Measurements from ENCODE around the gene TDRD10.
"Not testable (repeated sequence)": the region's sequence is repeated elsewhere in the genome, so short reads cannot be mapped to it uniquely, and the experiment has no call there.

Gene TDRD10

GRCh38 chr1:154501423-154502065 is 475 bp upstream of the TDRD10 start:
- DNase-seq (ENCODE audit: low read depth, low spot score): no peak
- no peak overlapping the region for H3K4me3 ChIP-seq (ENCODE audit: low read length)

GRCh38 chr1:154502744-154503115 is 711 bp downstream of the TDRD10 start:
- H3K4me3 ChIP-seq (ENCODE audit: low read length): no peak overlapping the region
- no peak for DNase-seq (ENCODE audit: low read depth, low spot score)

- DNase-seq (ENCODE audit: low read depth, low spot score): no peak
Observed at GRCh38 chr1:154503898-154504297, 1.9 kb downstream of the TDRD10 start.

GRCh38 chr1:154512760-154513159 is 10.7 kb downstream of the TDRD10 start:
- H3K4me3 ChIP-seq (ENCODE audit: low read length): no peak overlapping the region
- DNase-seq (ENCODE audit: low read depth, low spot score): no peak

More at GRCh38 chr1:154503898-154504297, 1.9 kb downstream of the TDRD10 start:
- no peak overlapping the region for H3K4me3 ChIP-seq (ENCODE audit: low read length)

- no peak for DNase-seq (ENCODE audit: low read depth, low spot score)
- no peak overlapping the region for H3K4me3 ChIP-seq (ENCODE audit: low read length)
Observed at GRCh38 chr1:154514066-154514553, 12.1 kb downstream of the TDRD10 start.

GRCh38 chr1:154517661-154518060 is 15.6 kb downstream of the TDRD10 start:
- no peak for DNase-seq (ENCODE audit: low read depth, low spot score)
- no peak overlapping the region for H3K4me3 ChIP-seq (ENCODE audit: low read length)

GRCh38 chr1:154519591-154519991 is 17.6 kb downstream of the TDRD10 start:
- no peak for DNase-seq (ENCODE audit: low read depth, low spot score)
- no peak overlapping the region for H3K4me3 ChIP-seq (ENCODE audit: low read length)

- no peak overlapping the region for H3K4me3 ChIP-seq (ENCODE audit: low read length)
- DNase-seq (ENCODE audit: low read depth, low spot score): no peak
Observed at GRCh38 chr1:154520333-154520732, 18.3 kb downstream of the TDRD10 start.

- no peak for DNase-seq (ENCODE audit: low read depth, low spot score)
- no peak overlapping the region for H3K4me3 ChIP-seq (ENCODE audit: low read length)
Observed at GRCh38 chr1:154521695-154522094, 19.7 kb downstream of the TDRD10 start.

- no peak for DNase-seq (ENCODE audit: low read depth, low spot score)
- H3K4me3 ChIP-seq (ENCODE audit: low read length): no peak overlapping the region
Observed at GRCh38 chr1:154524881-154525280, 22.9 kb downstream of the TDRD10 start.

GRCh38 chr1:154527192-154527591 is 25.2 kb downstream of the TDRD10 start:
- DNase-seq (ENCODE audit: low read depth, low spot score): no peak
- H3K4me3 ChIP-seq (ENCODE audit: low read length): no peak overlapping the region

- DNase-seq (ENCODE audit: low read depth, low spot score): no peak
- no peak overlapping the region for H3K4me3 ChIP-seq (ENCODE audit: low read length)
Observed at GRCh38 chr1:154529308-154529707, 27.3 kb downstream of the TDRD10 start.

GRCh38 chr1:154531950-154532349 is 29.9 kb downstream of the TDRD10 start:
- DNase-seq (ENCODE audit: low read depth, low spot score); H3K4me3 ChIP-seq (ENCODE audit: low read length): not testable (repeated sequence)

- no peak overlapping the region for H3K4me3 ChIP-seq (ENCODE audit: low read length)
- DNase-seq (ENCODE audit: low read depth, low spot score): peak; percentile 51
Observed at GRCh38 chr1:154533952-154534844, 32.2 kb downstream of the TDRD10 start.

GRCh38 chr1:154536570-154536969 is 34.6 kb downstream of the TDRD10 start:
- DNase-seq (ENCODE audit: low read depth, low spot score): no peak
- no peak overlapping the region for H3K4me3 ChIP-seq (ENCODE audit: low read length)

- no peak overlapping the region for H3K4me3 ChIP-seq (ENCODE audit: low read length)
- no peak for DNase-seq (ENCODE audit: low read depth, low spot score)
Observed at GRCh38 chr1:154539486-154540483, 37.8 kb downstream of the TDRD10 start.

- no peak for DNase-seq (ENCODE audit: low read depth, low spot score)
- H3K4me3 ChIP-seq (ENCODE audit: low read length): no peak overlapping the region
Observed at GRCh38 chr1:154541231-154541630, 39.2 kb downstream of the TDRD10 start.

- H3K4me3 ChIP-seq (ENCODE audit: low read length): no peak overlapping the region
- DNase-seq (ENCODE audit: low read depth, low spot score): peak; percentile 19
Observed at GRCh38 chr1:154546264-154547063, 44.4 kb downstream of the TDRD10 start.

Data from Jurkat, Clone E6-1 (cell line).